SHP77 (cell line): ENCODE measurements around the gene MINDY4.
"Not testable (repeated sequence)": the region's sequence is repeated elsewhere in the genome, so short reads cannot be mapped to it uniquely, and the experiment has no call there.

ENCODE experiments used
- DNase-seq, 2 experiments: peaks; one replicate each; lab custom pipeline; 2025; lab: John Stamatoyannopoulos, UW

MINDY4 gene

GRCh38 chr7:30804078-30804661, 33.0 kb downstream of the MINDY4 start:
- no peak for DNase-seq

- no peak for DNase-seq
These were observed 34.0 kb downstream of the MINDY4 start for GRCh38 chr7:30805081-30805691.

GRCh38 chr7:30805931-30806330, 34.7 kb downstream of the MINDY4 start:
- no peak for DNase-seq

GRCh38 chr7:30807477-30807876, 36.3 kb downstream of the MINDY4 start:
- not testable (repeated sequence) for DNase-seq

- DNase-seq = not testable (repeated sequence)
These were observed 36.7 kb downstream of the MINDY4 start for GRCh38 chr7:30807941-30808340.

GRCh38 chr7:30810986-30811385, 39.8 kb downstream of the MINDY4 start:
- no peak for DNase-seq

- DNase-seq = no peak
These were observed 41.5 kb downstream of the MINDY4 start for GRCh38 chr7:30812676-30813075.

- DNase-seq = no peak
These were observed 42.2 kb downstream of the MINDY4 start for GRCh38 chr7:30813466-30813865.

- DNase-seq = no peak
These were observed 43.6 kb downstream of the MINDY4 start for GRCh38 chr7:30814700-30815387.

GRCh38 chr7:30815388-30815854, 44.2 kb downstream of the MINDY4 start:
- DNase-seq = no peak

- DNase-seq = no peak
These were observed 44.9 kb downstream of the MINDY4 start for GRCh38 chr7:30815951-30816644.

- DNase-seq = no peak
These were observed 45.6 kb downstream of the MINDY4 start for GRCh38 chr7:30816645-30817370.

GRCh38 chr7:30817371-30817767, 46.2 kb downstream of the MINDY4 start:
- no peak for DNase-seq

GRCh38 chr7:30824821-30825720, 53.9 kb downstream of the MINDY4 start:
- no peak for DNase-seq

GRCh38 chr7:30826181-30826580, 55.0 kb downstream of the MINDY4 start:
- no peak for DNase-seq

- no peak for DNase-seq
These were observed 57.4 kb downstream of the MINDY4 start for GRCh38 chr7:30828591-30828990.

GRCh38 chr7:30829471-30829870, 58.3 kb downstream of the MINDY4 start:
- no peak for DNase-seq

GRCh38 chr7:30831227-30831626, 60.0 kb downstream of the MINDY4 start:
- no peak for DNase-seq

- no peak for DNase-seq
These were observed 60.7 kb downstream of the MINDY4 start for GRCh38 chr7:30831936-30832335.

- DNase-seq = not testable (repeated sequence)
These were observed 62.9 kb downstream of the MINDY4 start for GRCh38 chr7:30834017-30834674.
